NCI-H1092 (cell line): ENCODE results near the gene PRDX2.

Experiments
- DNase-seq: peaks from one replicate; lab custom pipeline; 2025; lab: John Stamatoyannopoulos, UW

The PRDX2 gene

GRCh38 chr19:12779162-12779993, 22.2 kb downstream of the PRDX2 start:
- DNase-seq, result peak; percentile 69

GRCh38 chr19:12778905-12779161, 22.8 kb downstream of the PRDX2 start:
- no peak for DNase-seq

- peak; percentile 73 for DNase-seq
Measured at GRCh38 chr19:12778017-12778904, 23.3 kb downstream of the PRDX2 start.

GRCh38 chr19:12777217-12778016, 24.2 kb downstream of the PRDX2 start:
- DNase-seq, result peak; percentile 65

GRCh38 chr19:12774588-12775555, 26.7 kb downstream of the PRDX2 start, which contains the start of gene HOOK2:
TSS of gene HOOK2 (minus strand) at chr19:12775552. CDS start at chr19:12775449, 103 bp downstream.
- no peak for DNase-seq

- DNase-seq, result no peak
Measured at GRCh38 chr19:12773571-12773970, 28.0 kb downstream of the PRDX2 start.

GRCh38 chr19:12772323-12772722, 29.3 kb downstream of the PRDX2 start:
- DNase-seq, result no peak

GRCh38 chr19:12770922-12771321, 30.7 kb downstream of the PRDX2 start:
- DNase-seq, result no peak

GRCh38 chr19:12769689-12770088, 31.9 kb downstream of the PRDX2 start:
- peak; percentile 52 for DNase-seq

GRCh38 chr19:12767666-12768065, 33.9 kb downstream of the PRDX2 start:
- DNase-seq, result no peak

- DNase-seq, result no peak
Measured at GRCh38 chr19:12767150-12767549, 34.5 kb downstream of the PRDX2 start.

GRCh38 chr19:12766051-12766521, 35.5 kb downstream of the PRDX2 start:
- no peak for DNase-seq

GRCh38 chr19:12764698-12765097, 36.9 kb downstream of the PRDX2 start:
- no peak for DNase-seq

GRCh38 chr19:12763100-12763499, 38.5 kb downstream of the PRDX2 start:
- DNase-seq, result no peak

- no peak for DNase-seq
Measured at GRCh38 chr19:12759686-12760085, 41.9 kb downstream of the PRDX2 start.

GRCh38 chr19:12757544-12758274, 43.9 kb downstream of the PRDX2 start:
- DNase-seq, result peak; percentile 53

GRCh38 chr19:12756150-12756883, 45.3 kb downstream of the PRDX2 start:
- no peak for DNase-seq

- no peak for DNase-seq
Measured at GRCh38 chr19:12754465-12755196, 47.0 kb downstream of the PRDX2 start.
